Stomach (tissue), 4 donors: Measurements from ENCODE around the gene TMEM9B.

Source experiments
- CTCF ChIP-seq, 7 experiments: fragments of 450-650 bp in 4 of 7; fragments of 200-600 bp in 3 of 7; sonication (generic) in 3 of 7; IDR thresholded peaks; one replicate each; pipeline ENCODE4 v1.5.1; 2016 to 2019; ENCODE audit warnings: antibody characterized with exemption in 7 of 7, control low read depth in 2 of 7, mild to moderate bottlenecking in 1 of 7
- EP300 ChIP-seq: sonication (generic); formaldehyde crosslinking; IDR thresholded peaks from one replicate; pipeline ENCODE4 v1.6.1; 2017; ENCODE audit warnings: antibody characterized with exemption
- POLR2A ChIP-seq, 4 donors: fragments of 450-650 bp; IDR thresholded peaks; one replicate each; pipeline ENCODE4 v1.6.1; 2016; ENCODE audit warnings: antibody characterized with exemption in 4 of 4, control low read depth in 2 of 4, mild to moderate bottlenecking in 1 of 4, moderate library complexity in 1 of 4

GRCh38 chr11:8907116-8907515 lies 57.1 kb downstream of the TMEM9B start:
- TF ChIP-seq CTCF (IDR thresholded peaks at IDR 0.05) (no peak), EP300 (no peak), POLR2A (IDR thresholded peaks at IDR 0.05) (no peak)
